Measurements from ENCODE around the gene C2CD5. TPM values are rescaled to one million over a fixed set of nuclear protein-coding genes. Genes with fewer than 3 reads are reported as not detected.

The C2CD5 gene
- polyA plus RNA-seq, 1 of the 3 experiments (the other 2 are of a cell fraction): 9.2 TPM

- Histone ChIP-seq H3K9me2 (no peaks in the 10 kb centered on the region), H3K9ac (no peak overlapping the region), H3K4me2 (no peak overlapping the region), H3K4me3 (ENCODE audit: low read depth in 2 of 2, low read length in 1 of 2) (no peak overlapping the region), H4K20me1 (ENCODE audit: insufficient read depth) (no peaks in the 10 kb centered on the region), H3K79me2 (ENCODE audit: insufficient read depth) (no peaks in the 10 kb centered on the region), H3F3A (replicated peaks; ENCODE audit: insufficient read depth) (no peaks in the 10 kb centered on the region), H3K36me3 (replicated peaks in 1 of 2; ENCODE audit: control insufficient read depth in 1 of 2, insufficient read depth in 2 of 2, low read length in 1 of 2) (peaks cover 27 to 49% of the 10 kb centered on the region in 2 experiments), H3K27me3 (ENCODE audit: insufficient read depth) (no peaks in the 10 kb centered on the region), H3K4me1 (ENCODE audit: control insufficient read depth in 1 of 2, insufficient read depth in 2 of 2, low read depth in 1 of 2, low read length in 1 of 2) (no peaks in the 10 kb centered on the region), H3K27ac (ENCODE audit: low read depth in 2 of 2, low read length in 1 of 2) (no peak overlapping the region), H3K9me3 (no peaks in the 10 kb centered on the region), H2AFZ (ENCODE audit: low read depth) (no peak overlapping the region)
- DNase-seq: no peak
- no peak for TF ChIP-seq SMC3 (IDR thresholded peaks at IDR 0.05; ENCODE audit: low read depth, low read length)
- no peak for TF ChIP-seq GABPA (IDR thresholded peaks at IDR 0.05; ENCODE audit: low read depth)
- no peak for TF ChIP-seq TEAD4 (IDR thresholded peaks at IDR 0.05; ENCODE audit: borderline replicate concordance, insufficient read depth)
- TF ChIP-seq RXRA (IDR thresholded peaks at IDR 0.05; ENCODE audit: borderline replicate concordance, low read depth): no peak
- TF ChIP-seq MEF2A (IDR thresholded peaks at IDR 0.05; ENCODE audit: borderline replicate concordance, low read depth): no peak
- TF ChIP-seq POLR2AphosphoS5 (IDR thresholded peaks at IDR 0.05; ENCODE audit: low read depth, low read length): no peak
- TF ChIP-seq TAF1 (IDR thresholded peaks at IDR 0.05; ENCODE audit: borderline replicate concordance, low read depth, low read length): no peak
- no peak for TF ChIP-seq GATA2 (CRISPR knock-in tag; IDR thresholded peaks at IDR 0.05)
- no peak for TF ChIP-seq EP300 (IDR thresholded peaks at IDR 0.05; ENCODE audit: borderline replicate concordance in 1 of 2, low read depth in 1 of 2, low read length in 1 of 2)
- no peak for TF ChIP-seq IRF3 (IDR thresholded peaks at IDR 0.05; ENCODE audit: low read depth, low read length)
- TF ChIP-seq MAX (IDR thresholded peaks at IDR 0.05; ENCODE audit: low read depth): no peak
- no peak for TF ChIP-seq SIN3A (IDR thresholded peaks at IDR 0.05; ENCODE audit: borderline replicate concordance, low read depth, low read length)
- TF ChIP-seq REST (IDR thresholded peaks at IDR 0.05; ENCODE audit: low read depth, low read length): no peak
- no peak for TF ChIP-seq FOXM1 (IDR thresholded peaks at IDR 0.05; ENCODE audit: low read depth)
- TF ChIP-seq USF2 (IDR thresholded peaks at IDR 0.05; ENCODE audit: borderline replicate concordance, low read depth, low read length): no peak
- no peak for TF ChIP-seq USF1 (IDR thresholded peaks at IDR 0.05; ENCODE audit: borderline replicate concordance, low read depth)
- no peak for TF ChIP-seq JUND (IDR thresholded peaks at IDR 0.05)
- TF ChIP-seq ZBTB33 (IDR thresholded peaks at IDR 0.05; ENCODE audit: borderline replicate concordance, low read depth): no peak
- ChIA-PET POLR2A (no interaction called here), CTCF (interaction anchor here (1.1 to 1.7 kb wide), 3 partner anchors 22 to 38 kb away, joined by 3 to 5 read pairs (median 4); no protein-coding TSS in a partner anchor)
- WGBS (ENCODE audit: low lambda C conversion rate): 97% methylated on average over 1 of the region's 1 CpG
These were observed 53.3 kb downstream of the C2CD5 start for GRCh38 chr12:22491034-22491433.

All from SK-N-SH (cell line).